HepG2 (cell line): ENCODE measurements around the gene ZBTB26. TPM values are rescaled to one million over a fixed set of nuclear protein-coding genes. Genes with fewer than 3 reads are reported as not detected.

ENCODE experiments used
- AHR ChIP-seq: IDR thresholded peaks from 2 replicates; pipeline ENCODE4 v1.6.1; 2018; ENCODE audit warnings: missing genetic modification reagents, missing compliant biosample characterization
- CENPX ChIP-seq: sonication (generic); formaldehyde crosslinking; IDR thresholded peaks from 2 replicates; pipeline ENCODE4 v1.9.0; 2021; ENCODE audit warnings: mild to moderate bottlenecking, missing genetic modification reagents, moderate library complexity
- ETV5 ChIP-seq: IDR thresholded peaks from 2 replicates; pipeline ENCODE4 v1.6.1; 2018; ENCODE audit warnings: missing biosample characterization, missing genetic modification reagents, inconsistent platforms, borderline replicate concordance
- GABPA ChIP-seq, 2 experiments: IDR thresholded peaks; 2 replicates each; pipeline ENCODE4 v1.6.1; 2011 to 2016; ENCODE audit warnings: low read depth in 2 of 2, low read length in 1 of 2, missing biosample characterization in 1 of 2, missing genetic modification characterization in 1 of 2
- HNRNPH1 ChIP-seq: fragments of 200-400 bp; formaldehyde crosslinking; optimal IDR thresholded peaks from 2 replicates; pipeline ENCODE3; 2017; ENCODE audit warnings: mild to moderate bottlenecking, low read depth, low read length
- HNRNPK ChIP-seq: fragments of 200-400 bp; formaldehyde crosslinking; IDR thresholded peaks from 2 replicates; pipeline ENCODE4 v1.6.1; 2018; ENCODE audit warnings: low read length, low read depth, moderate library complexity, mild to moderate bottlenecking; ENCODE audit not compliant: poor library complexity, severe bottlenecking
- KAT2B ChIP-seq: fragments of 150-350 bp; IDR thresholded peaks from 2 replicates; pipeline ENCODE4 v1.6.1; 2014; ENCODE audit warnings: low read depth, low read length, borderline replicate concordance
- KDM5A ChIP-seq: fragments of 200-600 bp; sonication (generic); IDR thresholded peaks from 2 replicates; pipeline ENCODE4 v1.7.0; 2018; ENCODE audit warnings: antibody characterized with exemption, mild to moderate bottlenecking, low read length, borderline replicate concordance
- MAFF ChIP-seq: IDR thresholded peaks from 2 replicates; pipeline ENCODE4 v1.6.1; 2011; ENCODE audit warnings: low read depth, low read length, improper control_type of control experiment
- NAIF1 ChIP-seq: sonication (generic); formaldehyde crosslinking; IDR thresholded peaks from 2 replicates; pipeline ENCODE4 v1.5.0; 2020; ENCODE audit warnings: mild to moderate bottlenecking, missing genetic modification reagents, borderline replicate concordance
- NFAT5 ChIP-seq: sonication (generic); formaldehyde crosslinking; IDR thresholded peaks from 2 replicates; pipeline ENCODE4 v1.4.0; 2020; ENCODE audit warnings: missing genetic modification reagents
- NR2F2 ChIP-seq: IDR thresholded peaks from 2 replicates; pipeline ENCODE4 v1.6.1; 2012; ENCODE audit warnings: low read depth, inconsistent platforms, borderline replicate concordance
- RBFOX2 ChIP-seq: fragments of 200-400 bp; formaldehyde crosslinking; IDR thresholded peaks from 2 replicates; pipeline ENCODE4 v1.6.1; 2017; ENCODE audit warnings: low read depth, mild to moderate bottlenecking, low read length
- SRSF1 ChIP-seq: fragments of 200-400 bp; formaldehyde crosslinking; optimal IDR thresholded peaks from 2 replicates; pipeline ENCODE3; 2017; ENCODE audit warnings: mild to moderate bottlenecking, low read depth, low read length, moderate library complexity
- TFAP4 ChIP-seq: sonication (generic); IDR thresholded peaks from 2 replicates; pipeline ENCODE4 v1.6.1; 2016; ENCODE audit warnings: low read depth, borderline replicate concordance
- ZBTB43 ChIP-seq: sonication (generic); formaldehyde crosslinking; conservative IDR thresholded peaks from 2 replicates; pipeline ENCODE4 v1.4.0; 2020; ENCODE audit warnings: missing genetic modification reagents
- ZNF30 ChIP-seq: sonication (generic); formaldehyde crosslinking; IDR thresholded peaks from 2 replicates; pipeline ENCODE4 v1.5.0; 2020; ENCODE audit warnings: mild to moderate bottlenecking, missing genetic modification reagents
- ZNF343 ChIP-seq: sonication (generic); formaldehyde crosslinking; IDR thresholded peaks from 2 replicates; pipeline ENCODE4 v1.4.0; 2020; ENCODE audit warnings: mild to moderate bottlenecking, missing genetic modification reagents
- ZNF549 ChIP-seq: sonication (generic); formaldehyde crosslinking; IDR thresholded peaks from 2 replicates; pipeline ENCODE4 v1.5.0; 2020; ENCODE audit warnings: missing genetic modification reagents
- ZNF7 ChIP-seq: IDR thresholded peaks from 2 replicates; pipeline ENCODE4 v1.6.1; 2016; ENCODE audit warnings: missing biosample characterization, missing genetic modification reagents
- ZNF740 ChIP-seq: sonication (generic); formaldehyde crosslinking; IDR thresholded peaks from 2 replicates; pipeline ENCODE4 v1.4.0; 2020; ENCODE audit warnings: missing genetic modification reagents
- ZNF761 ChIP-seq: sonication (generic); formaldehyde crosslinking; conservative IDR thresholded peaks from 2 replicates; pipeline ENCODE4 v1.4.0; 2020; ENCODE audit warnings: mild to moderate bottlenecking, missing genetic modification reagents
- ZNF773 ChIP-seq: sonication (generic); formaldehyde crosslinking; IDR thresholded peaks from 2 replicates; pipeline ENCODE4 v1.4.0; 2020; ENCODE audit warnings: missing genetic modification reagents, borderline replicate concordance
- polyA plus RNA-seq, 8 experiments: library from polyadenylated mRNA; depleted of rRNA in 3 of 8; stranded (reverse) in 7 of 8; unstranded in 1 of 8; fragments of >200 nt; fragmentation: Illumina TruSeq in 4 of 8; extraction: Trizol in 4 of 8; gene quantifications; 2 replicates each; pipeline versions ENCODE4 v1.2.1 to v1.2.3, GENCODE V29; 2011 to 2016; ENCODE audit warnings: low read depth in 4 of 8, missing spikeins in 1 of 8, mixed read lengths in 1 of 8; ENCODE audit not compliant: insufficient read depth in 1 of 8
- total RNA-seq, 5 experiments: library from RNA; depleted of rRNA; stranded (reverse); fragments of >200 nt; fragmentation: Illumina TruSeq; extraction: Trizol; gene quantifications; 2 replicates each; pipeline ENCODE4 v1.2.3, GENCODE V29; 2016; ENCODE audit warnings: low read depth in 1 of 5

The ZBTB26 gene
- total and polyA plus RNA-seq, 2 of the 13 experiments (the other 11 are each of a cell fraction or from before 2014, with no cell fraction given), result 4.5 to 8.6 TPM

GRCh38 chr9:122941582-122942234 is 10.4 kb upstream of the ZBTB26 start (continued):
- TF ChIP-seq RBFOX2 (no peak), HNRNPH1 (no peak), HNRNPK (no peak), GABPA (IDR thresholded peaks at IDR 0.05; ENCODE audit: low read depth, low read length) (no peak), GABPA (CRISPR knock-in tag; IDR thresholded peaks at IDR 0.05; ENCODE audit: low read depth) (0 out of 2 replicates have a peak, but pooled peaks have one; percentile 8), KAT2B (no peak), MAFF (no peak), KDM5A (0 out of 2 replicates have a peak, but pooled peaks have one; percentile 28), TFAP4 (0 out of 2 replicates have a peak, but pooled peaks have one; percentile 8), NFAT5 (CRISPR knock-in tag) (no peak), ZNF30 (no peak), NAIF1 (CRISPR knock-in tag) (no peak), CENPX (CRISPR knock-in tag) (no peak), ZNF740 (no peak), ETV5 (CRISPR knock-in tag) (no peak), ZNF773 (no peak), ZNF7 (no peak), AHR (CRISPR knock-in tag) (no peak), ZNF343 (CRISPR knock-in tag) (no peak; the same call in 1 of the 2 replicates), NR2F2 (no peak), SRSF1 (no peak), ZNF761 (CRISPR knock-in tag) (0 out of 2 replicates have a peak, but pooled peaks have one; percentile 18), ZBTB43 (CRISPR knock-in tag) (no peak), ZNF549 (no peak)
